ENCODE data around the gene BRAF.

BRAF gene

GRCh38 chr7:140754506-140754905 lies 170.2 kb downstream of the BRAF start:
- Histone ChIP-seq H3K9me3 (ENCODE audit: low read length) (no peaks in the 10 kb centered on the region), H3K9ac (ENCODE audit: low read length) (no peak overlapping the region), H3K27ac (ENCODE audit: low read depth, low read length, poor library complexity, severe bottlenecking) (no peak overlapping the region), H3F3A (ENCODE audit: insufficient read depth, low read length) (no peaks in the 10 kb centered on the region), H3K4me2 (ENCODE audit: low read length) (no peak overlapping the region), H3K9me2 (ENCODE audit: low read depth, low read length) (no peaks in the 10 kb centered on the region), H2AFZ (ENCODE audit: low read length) (no peak overlapping the region), H3K4me3 (ENCODE audit: low read depth, low read length, poor library complexity, severe bottlenecking) (no peak overlapping the region), H4K20me1 (ENCODE audit: insufficient read depth, low read length) (no peaks in the 10 kb centered on the region), H3K27me3 (ENCODE audit: insufficient read depth, low read length) (no peaks in the 10 kb centered on the region), H3K4me1 (ENCODE audit: insufficient read depth, low read length, severe bottlenecking) (no peaks in the 10 kb centered on the region), H3K36me3 (ENCODE audit: insufficient read depth, low read length) (peaks cover 13% of the 10 kb centered on the region), H3K79me2 (ENCODE audit: insufficient read depth, low read length) (no peaks in the 10 kb centered on the region)
- TF ChIP-seq, protein P1, sequence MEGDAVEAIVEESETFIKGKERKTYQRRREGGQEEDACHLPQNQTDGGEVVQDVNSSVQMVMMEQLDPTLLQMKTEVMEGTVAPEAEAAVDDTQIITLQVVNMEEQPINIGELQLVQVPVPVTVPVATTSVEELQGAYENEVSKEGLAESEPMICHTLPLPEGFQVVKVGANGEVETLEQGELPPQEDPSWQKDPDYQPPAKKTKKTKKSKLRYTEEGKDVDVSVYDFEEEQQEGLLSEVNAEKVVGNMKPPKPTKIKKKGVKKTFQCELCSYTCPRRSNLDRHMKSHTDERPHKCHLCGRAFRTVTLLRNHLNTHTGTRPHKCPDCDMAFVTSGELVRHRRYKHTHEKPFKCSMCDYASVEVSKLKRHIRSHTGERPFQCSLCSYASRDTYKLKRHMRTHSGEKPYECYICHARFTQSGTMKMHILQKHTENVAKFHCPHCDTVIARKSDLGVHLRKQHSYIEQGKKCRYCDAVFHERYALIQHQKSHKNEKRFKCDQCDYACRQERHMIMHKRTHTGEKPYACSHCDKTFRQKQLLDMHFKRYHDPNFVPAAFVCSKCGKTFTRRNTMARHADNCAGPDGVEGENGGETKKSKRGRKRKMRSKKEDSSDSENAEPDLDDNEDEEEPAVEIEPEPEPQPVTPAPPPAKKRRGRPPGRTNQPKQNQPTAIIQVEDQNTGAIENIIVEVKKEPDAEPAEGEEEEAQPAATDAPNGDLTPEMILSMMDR (IDR thresholded peaks at IDR 0.05; ENCODE audit: low read length): no peak
- no peak for TF ChIP-seq EZH2 (IDR thresholded peaks at IDR 0.05; ENCODE audit: borderline replicate concordance, low read length)

DNA sequence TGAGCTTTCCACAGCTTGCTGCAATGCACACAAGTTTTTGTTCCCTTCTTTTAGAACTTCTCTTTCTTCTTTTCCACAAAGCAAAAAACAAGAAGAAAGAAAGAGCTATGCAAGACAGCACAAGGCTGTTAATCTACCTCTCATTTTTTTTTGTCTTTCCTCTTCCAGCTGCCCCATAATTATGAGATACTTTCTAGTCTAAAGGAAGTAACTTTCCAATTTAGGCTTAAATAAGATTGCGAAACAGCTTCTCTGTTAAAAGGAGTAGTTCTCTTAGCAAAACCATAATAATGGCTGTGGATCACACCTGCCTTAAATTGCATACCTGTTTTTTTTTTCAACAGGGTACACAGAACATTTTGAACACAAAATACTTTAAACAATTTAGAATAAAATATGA lies 172.2 kb downstream of the BRAF start:
- H3K36me3 ChIP-seq (ENCODE audit: insufficient read depth, low read length): peaks cover 22% of the 10 kb centered on the region; the same call in 1 of the 2 replicates
- no peak overlapping the region for H2AFZ ChIP-seq (ENCODE audit: low read length)
- no peak overlapping the region for H3K4me2 ChIP-seq (ENCODE audit: low read length)
- H3K9me3 ChIP-seq (ENCODE audit: low read length): no peaks in the 10 kb centered on the region
- no peaks in the 10 kb centered on the region for H4K20me1 ChIP-seq (ENCODE audit: insufficient read depth, low read length)
- no peaks in the 10 kb centered on the region for H3F3A ChIP-seq (ENCODE audit: insufficient read depth, low read length)
- H3K27ac ChIP-seq (ENCODE audit: low read depth, low read length, poor library complexity, severe bottlenecking): no peak overlapping the region
- no peak overlapping the region for H3K4me3 ChIP-seq (ENCODE audit: low read depth, low read length, poor library complexity, severe bottlenecking)
- H3K79me2 ChIP-seq (ENCODE audit: insufficient read depth, low read length): no peaks in the 10 kb centered on the region
- H3K9ac ChIP-seq (ENCODE audit: low read length): no peak overlapping the region
- no peaks in the 10 kb centered on the region for H3K9me2 ChIP-seq (ENCODE audit: low read depth, low read length)
- TF ChIP-seq, protein P1 (IDR thresholded peaks at IDR 0.05; ENCODE audit: low read length): no peak
- TF ChIP-seq EZH2 (IDR thresholded peaks at IDR 0.05; ENCODE audit: borderline replicate concordance, low read length): no peak
- H3K27me3 ChIP-seq (ENCODE audit: insufficient read depth, low read length): no peaks in the 10 kb centered on the region
- no peaks in the 10 kb centered on the region for H3K4me1 ChIP-seq (ENCODE audit: insufficient read depth, low read length, severe bottlenecking)

GRCh38 chr7:140746751-140747150 lies 178.0 kb downstream of the BRAF start:
- Histone ChIP-seq H3K4me3 (ENCODE audit: low read depth, low read length, poor library complexity, severe bottlenecking) (no peak overlapping the region), H3K9me3 (ENCODE audit: low read length) (no peaks in the 10 kb centered on the region), H3K79me2 (ENCODE audit: insufficient read depth, low read length) (no peaks in the 10 kb centered on the region), H2AFZ (ENCODE audit: low read length) (no peak overlapping the region), H3K4me1 (ENCODE audit: insufficient read depth, low read length, severe bottlenecking) (no peaks in the 10 kb centered on the region), H3F3A (ENCODE audit: insufficient read depth, low read length) (no peaks in the 10 kb centered on the region), H3K36me3 (ENCODE audit: insufficient read depth, low read length) (peaks cover 23% of the 10 kb centered on the region; the same call in 1 of the 2 replicates), H3K9ac (ENCODE audit: low read length) (no peak overlapping the region), H3K4me2 (ENCODE audit: low read length) (no peak overlapping the region), H4K20me1 (ENCODE audit: insufficient read depth, low read length) (no peaks in the 10 kb centered on the region), H3K9me2 (ENCODE audit: low read depth, low read length) (no peaks in the 10 kb centered on the region), H3K27me3 (ENCODE audit: insufficient read depth, low read length) (no peaks in the 10 kb centered on the region), H3K27ac (ENCODE audit: low read depth, low read length, poor library complexity, severe bottlenecking) (no peak overlapping the region)
- no peak for TF ChIP-seq EZH2 (IDR thresholded peaks at IDR 0.05; ENCODE audit: borderline replicate concordance, low read length)
- TF ChIP-seq, protein P1 (IDR thresholded peaks at IDR 0.05; ENCODE audit: low read length): no peak

Data from OCI-LY1 (cell line).